ENCODE data around the gene CPEB3.
A peak's percentile ranks its signal among the peaks of the same experiment; 100 is the strongest.
"Not testable (repeated sequence)": the region's sequence is repeated elsewhere in the genome, so short reads cannot be mapped to it uniquely, and the experiment has no call there.

Gene CPEB3

GRCh38 chr10:92142512-92142911, 148.4 kb downstream of the CPEB3 start:
- DNase-seq (ENCODE audit: low spot score), result no peak

DNA sequence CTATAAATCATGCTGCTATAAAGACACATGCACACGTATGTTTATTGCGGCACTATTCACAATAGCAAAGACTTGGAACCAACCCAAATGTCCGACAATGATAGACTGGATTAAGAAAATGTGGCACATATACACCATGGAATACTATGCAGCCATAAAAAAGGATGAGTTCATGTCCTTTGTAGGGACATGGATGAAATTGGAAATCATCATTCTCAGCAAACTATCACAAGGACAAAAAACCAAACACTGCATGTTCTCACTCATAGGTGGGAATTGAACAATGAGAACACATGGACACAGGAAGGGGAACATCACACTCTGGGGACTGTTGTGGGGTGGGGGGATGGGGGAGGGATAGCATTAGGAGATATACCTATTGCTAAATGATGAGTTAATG, 149.7 kb downstream of the CPEB3 start:
- DNase-seq (ENCODE audit: low spot score), result not testable (repeated sequence)

DNA sequence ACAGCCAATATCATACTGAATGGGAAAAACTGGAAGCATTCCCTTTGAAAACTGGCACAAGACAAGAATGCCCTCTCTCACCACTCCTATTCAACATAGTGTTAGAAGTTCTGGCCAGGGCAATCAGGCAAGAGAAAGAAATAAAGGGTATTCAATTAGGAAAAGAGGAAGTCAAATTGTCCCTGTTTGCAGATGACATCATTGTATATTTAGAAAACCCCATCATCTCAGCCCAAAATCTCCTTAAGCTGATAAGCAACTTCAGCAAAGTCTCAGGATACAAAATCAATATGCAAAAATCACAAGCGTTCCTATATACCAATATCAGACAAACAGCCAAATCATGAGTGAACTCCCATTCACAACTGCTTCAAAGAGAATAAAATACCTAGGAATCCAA, 156.8 kb downstream of the CPEB3 start:
- not testable (repeated sequence) for DNase-seq (ENCODE audit: low spot score)

- no peak for DNase-seq (ENCODE audit: low spot score)
Observed at GRCh38 chr10:92131275-92131820, 159.5 kb downstream of the CPEB3 start.

- no peak for DNase-seq (ENCODE audit: low spot score)
Observed at GRCh38 chr10:92130622-92131274, 160.1 kb downstream of the CPEB3 start.

DNA sequence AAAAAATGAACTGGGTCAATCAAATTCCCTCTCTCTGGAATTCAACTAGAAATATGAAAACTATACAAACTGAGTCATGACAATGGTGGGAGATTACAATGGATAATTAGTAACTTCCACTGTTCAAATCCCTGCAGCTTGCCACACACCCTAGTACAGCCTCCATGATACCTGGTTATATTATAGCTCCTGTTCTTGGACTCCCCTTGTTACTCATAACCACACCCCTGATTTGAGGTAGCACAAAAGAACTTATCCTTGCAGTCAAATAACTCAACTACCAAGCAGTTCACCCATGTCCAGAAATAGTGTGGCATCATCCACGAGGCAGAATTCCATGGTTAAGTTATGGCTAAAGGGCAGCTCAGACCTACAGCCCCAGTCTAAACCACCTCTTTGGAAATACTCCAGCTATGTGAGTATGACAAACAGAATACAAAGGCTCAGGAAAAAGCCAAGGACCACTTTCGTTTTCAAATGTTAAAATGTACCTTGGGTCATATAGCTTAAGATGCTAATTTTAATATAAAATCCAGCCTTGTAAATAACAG, 164.7 kb downstream of the CPEB3 start:
- DNase-seq (ENCODE audit: low spot score), result no peak

GRCh38 chr10:92125144-92125543, 165.7 kb downstream of the CPEB3 start:
- no peak for DNase-seq (ENCODE audit: low spot score)

DNA sequence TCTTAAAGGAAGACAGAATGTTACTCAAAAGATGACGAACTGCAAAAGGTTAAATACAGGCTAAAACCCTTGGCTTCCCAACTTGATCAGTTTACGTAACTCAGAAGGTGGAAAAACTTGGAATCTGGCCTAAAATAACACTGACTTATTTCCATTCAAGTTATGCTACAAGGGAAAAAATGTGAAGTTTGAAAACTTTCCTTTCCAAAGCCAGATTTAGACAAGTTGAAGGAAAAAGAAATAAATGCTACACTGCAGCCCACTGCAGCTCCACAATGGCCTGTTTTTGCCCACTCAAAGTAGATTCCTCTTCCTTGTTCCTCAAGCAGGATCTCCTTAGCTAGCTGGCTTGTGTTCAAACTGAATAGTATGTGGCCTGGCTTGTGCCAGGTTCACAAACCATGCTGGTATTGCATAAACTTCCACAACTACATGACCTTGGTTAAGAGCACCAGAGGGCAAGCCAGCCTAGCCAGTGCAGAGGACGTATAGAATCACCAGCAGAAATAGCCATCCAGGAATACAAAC, 166.2 kb downstream of the CPEB3 start:
- DNase-seq (ENCODE audit: low spot score), result peak; percentile 46

- DNase-seq (ENCODE audit: low spot score), result no peak
Observed at GRCh38 chr10:92124020-92124419, 166.9 kb downstream of the CPEB3 start.

GRCh38 chr10:92122941-92123450, 167.9 kb downstream of the CPEB3 start:
- no peak for DNase-seq (ENCODE audit: low spot score)

DNA sequence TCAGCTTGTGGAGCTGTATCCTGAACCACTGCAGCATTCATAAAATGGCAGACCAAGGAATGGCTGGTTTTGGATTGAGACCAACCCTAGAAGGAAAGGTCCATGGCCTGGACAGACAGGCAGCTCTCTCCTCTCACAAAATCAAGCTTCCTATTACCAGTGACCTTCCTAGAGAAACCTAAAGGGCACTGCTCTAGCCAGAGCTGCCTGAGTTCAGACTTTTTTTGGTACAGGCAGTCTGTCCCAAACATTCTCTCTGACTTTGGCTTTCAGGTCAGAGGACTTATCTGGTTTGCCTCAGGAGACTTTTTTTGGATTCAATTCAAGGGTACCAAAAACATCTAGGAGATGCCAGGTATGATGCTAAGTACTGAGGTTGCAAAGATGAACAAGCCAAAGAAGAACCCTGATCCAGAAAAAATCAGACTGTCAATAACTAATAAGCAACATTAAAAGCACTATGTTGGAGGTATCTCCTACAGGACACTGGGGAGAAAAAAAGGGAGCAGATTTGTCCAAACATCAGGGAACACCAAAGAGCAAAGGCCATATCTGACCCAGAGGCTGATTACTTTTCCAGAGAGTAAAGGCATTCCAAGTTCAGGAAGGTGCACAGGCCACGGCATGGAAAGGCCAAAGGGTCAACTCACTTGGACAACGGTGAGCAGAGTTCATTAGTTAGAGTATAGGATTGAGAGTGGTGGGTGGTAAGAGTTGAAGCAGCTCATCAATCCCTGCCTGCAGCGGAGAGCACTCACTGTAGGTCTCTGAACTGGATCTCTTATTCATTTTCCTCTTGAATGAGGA, 169.0 kb downstream of the CPEB3 start:
- DNase-seq (ENCODE audit: low spot score), result no peak

DNA sequence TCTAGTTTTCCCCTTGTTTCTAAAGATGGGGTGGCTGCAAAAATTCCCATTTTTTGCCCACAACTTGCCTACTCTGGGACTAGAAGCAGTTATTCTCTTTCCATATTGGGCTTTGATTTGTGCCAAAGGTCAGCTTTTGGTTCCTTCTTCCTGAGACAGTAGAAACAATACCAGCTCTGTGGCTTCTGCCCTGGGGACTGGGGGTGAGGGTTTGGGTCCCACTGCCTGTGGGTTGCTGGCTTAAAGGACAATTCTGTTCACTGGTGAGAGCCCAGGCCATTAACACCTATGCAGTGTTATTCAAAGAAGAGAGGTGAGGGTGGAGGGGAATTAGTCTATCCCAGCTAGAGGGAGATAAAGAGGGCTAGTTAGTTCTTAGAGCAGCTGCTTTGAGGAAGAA, 171.5 kb downstream of the CPEB3 start:
- DNase-seq (ENCODE audit: low spot score), result no peak

DNA sequence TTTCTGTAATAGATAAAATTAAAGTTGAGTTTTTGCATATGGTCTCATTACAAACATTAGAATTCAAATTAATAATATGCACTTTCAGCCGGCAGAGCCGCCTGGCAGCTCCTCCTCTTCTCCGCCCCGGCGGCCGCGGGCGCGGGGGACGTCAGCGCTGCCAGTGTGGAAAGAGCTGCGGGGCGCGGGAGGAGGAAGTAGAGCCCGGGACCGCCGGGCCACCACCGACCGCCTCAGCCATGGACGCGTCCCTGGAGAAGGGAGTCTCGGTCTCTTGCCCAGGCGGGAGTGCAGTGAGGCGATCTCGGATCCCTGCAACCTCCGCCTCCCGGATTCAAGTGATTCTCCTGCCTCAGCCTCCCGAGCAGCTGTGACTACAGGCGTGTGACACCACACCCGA, 176.0 kb downstream of the CPEB3 start:
- not testable (repeated sequence) for DNase-seq (ENCODE audit: low spot score)

- no peak for DNase-seq (ENCODE audit: low spot score)
Observed at GRCh38 chr10:92113911-92114600, 176.8 kb downstream of the CPEB3 start.

- no peak for DNase-seq (ENCODE audit: low spot score)
Observed at GRCh38 chr10:92112462-92112861, 178.4 kb downstream of the CPEB3 start.

DNA sequence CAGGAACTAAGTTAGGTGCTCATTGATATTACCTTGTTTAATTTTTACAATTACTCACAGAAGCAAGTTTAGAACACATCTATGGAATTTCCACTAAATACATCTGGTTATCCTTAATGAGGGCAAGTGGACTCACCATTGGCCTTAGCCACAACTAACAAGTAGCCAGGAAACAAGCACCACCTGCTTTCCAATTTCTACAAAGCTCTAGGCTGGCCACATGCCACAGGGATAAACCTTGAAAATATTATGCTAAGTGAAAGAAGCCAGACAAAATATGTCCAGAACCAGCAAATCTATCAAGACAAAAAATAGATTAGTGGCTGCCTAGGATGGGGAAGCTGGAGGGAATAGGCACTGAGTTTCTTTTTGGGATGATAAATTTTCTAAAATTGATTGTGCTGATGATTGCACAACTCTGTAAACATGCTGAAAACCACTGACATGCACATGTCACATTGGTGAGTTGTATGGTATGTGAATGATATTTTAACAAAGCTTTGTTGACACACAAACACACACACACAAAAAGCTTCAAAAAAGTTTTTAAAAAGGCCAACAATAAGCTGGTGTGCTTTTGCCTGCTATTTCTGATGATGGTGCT, 179.4 kb downstream of the CPEB3 start:
- DNase-seq (ENCODE audit: low spot score), result no peak

- DNase-seq (ENCODE audit: low spot score), result no peak
Observed at GRCh38 chr10:92110039-92110794, 180.7 kb downstream of the CPEB3 start.

DNA sequence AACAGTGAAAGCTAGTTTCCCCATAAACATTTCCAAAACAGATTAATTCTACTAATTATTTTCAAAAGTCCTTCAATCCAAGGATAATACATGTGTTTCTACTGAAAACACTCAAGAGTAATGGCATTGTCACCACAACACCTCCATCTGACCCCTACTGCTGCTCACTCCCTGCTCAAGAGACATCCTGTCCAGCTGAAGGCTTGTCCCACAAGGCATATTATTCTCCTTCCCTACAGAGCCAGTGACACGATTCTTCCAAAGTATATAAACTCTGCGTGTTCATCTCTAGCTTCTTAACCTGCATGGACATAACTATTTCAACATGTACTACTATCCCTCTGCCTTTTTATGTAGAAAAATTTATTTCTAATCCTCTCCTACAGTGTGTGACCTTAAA, 182.1 kb downstream of the CPEB3 start:
- no peak for DNase-seq (ENCODE audit: low spot score)

- DNase-seq (ENCODE audit: low spot score), result no peak
Observed at GRCh38 chr10:92108120-92108519, 182.8 kb downstream of the CPEB3 start.

GRCh38 chr10:92103376-92104090, 187.3 kb downstream of the CPEB3 start:
- no peak for DNase-seq (ENCODE audit: low spot score)

Data from pons (tissue), 1 donor.